Mucosa of descending colon (tissue), 3 donors: ENCODE measurements around the gene INTS1. TPM values are rescaled to one million over a fixed set of nuclear protein-coding genes. Genes with fewer than 3 reads are reported as not detected.

Experiments used
- ATAC-seq: fragments of 200-7000 bp; cut with Tn5 transposase; one replicate; pipeline ENCODE4 v1.9.1; 2020; ENCODE audit warnings: mild to moderate bottlenecking, moderate library complexity
- DNase-seq, 3 donors: peaks; one replicate each; pipeline ENCODE4 v3.0.0-alpha.2; 2020
- H3K36me3 ChIP-seq: fragments of 200-600 bp; one replicate; pipeline ENCODE4 v1.8.0; 2021; ENCODE audit warnings: low read depth, mild to moderate bottlenecking
- H3K4me1 ChIP-seq: fragments of 200-600 bp; one replicate; pipeline ENCODE4 v1.8.0; 2021; ENCODE audit warnings: low read depth, mild to moderate bottlenecking
- H3K4me3 ChIP-seq: fragments of 200-600 bp; one replicate; pipeline ENCODE4 v1.8.0; 2021; ENCODE audit warnings: mild to moderate bottlenecking
- H3K9me3 ChIP-seq: fragments of 200-600 bp; one replicate; pipeline ENCODE4 v1.8.0; 2021; ENCODE audit warnings: mild to moderate bottlenecking
- CTCF ChIP-seq: fragments of 200-600 bp; IDR thresholded peaks from one replicate; pipeline ENCODE4 v1.8.0; 2022; ENCODE audit warnings: antibody characterized with exemption, mild to moderate bottlenecking
- intact Hi-C, 2 donors: fragments of 100-400 bp; cut with DNase I in 1 of 2; cut with micrococcal nuclease in 1 of 2; formaldehyde crosslinking; loops; one replicate each; pipeline versions ENCODE4 v1.11.0 to v1.11.1; 2022; cut with DNase I, micrococcal nuclease
- total RNA-seq, 3 donors: library from RNA; stranded (reverse); fragmentation: NEBNext Ultra II Directional in 2 of 3; extraction: Animal tissue kit (Norgen Biotek cat#: 25700) in 2 of 3; gene quantifications; one replicate each; pipeline versions ENCODE4 v1.2.1 to v1.2.4, GENCODE V29; 2021 to 2023
- donor health status: DM: no; HTN: no; CAD: no; lungs with moderate emphysema.
- donor health status: DM: no; HTN: no; CAD: no.
- donor health status: DM: no; HTN: yes; CAD: no.

INTS1 gene
- total RNA-seq, 3 donors from 2014 or later, result 79.6 to 94.3 (median 88.0) TPM

GRCh38 chr7:1532456-1533254, 28.5 kb upstream of the INTS1 start:
- ATAC-seq, result peak; percentile 78
- H3K36me3 ChIP-seq, result no peaks in the 10 kb centered on the region
- no peak for TF ChIP-seq CTCF
- no peaks in the 10 kb centered on the region for H3K9me3 ChIP-seq
- peak; percentile 88 to 94 (median 92) for DNase-seq
- intact Hi-C loops, result no loop called here
- H3K4me3 ChIP-seq, result no peak overlapping the region
- H3K4me1 ChIP-seq, result peaks cover 42% of the 10 kb centered on the region

- H3K4me3 ChIP-seq, result peak overlapping the region; percentile 70
- DNase-seq (peak in 2 of 3 donors; percentile 56 to 70), ATAC-seq (peak; percentile 2)
- no peak for TF ChIP-seq CTCF
- H3K9me3 ChIP-seq, result no peaks in the 10 kb centered on the region
- intact Hi-C loops, result no loop called here
- peaks cover 36% of the 10 kb centered on the region for H3K4me1 ChIP-seq
- no peaks in the 10 kb centered on the region for H3K36me3 ChIP-seq
Observed at GRCh38 chr7:1531979-1532455, 27.8 kb upstream of the INTS1 start.

- Histone ChIP-seq H3K4me1 (peaks cover 31% of the 10 kb centered on the region), H3K4me3 (peak overlapping the region; percentile 70), H3K36me3 (no peaks in the 10 kb centered on the region), H3K9me3 (no peaks in the 10 kb centered on the region)
- ATAC-seq, result peak; percentile 7
- intact Hi-C loops, result no loop called here
- no peak for TF ChIP-seq CTCF
- peak in 2 of 3 donors; percentile 73 to 78 for DNase-seq
Observed at GRCh38 chr7:1531263-1531978, 27.2 kb upstream of the INTS1 start.

GRCh38 chr7:1530946-1531262, 26.7 kb upstream of the INTS1 start:
- H3K9me3 ChIP-seq, result no peaks in the 10 kb centered on the region
- intact Hi-C loops, result no loop called here
- H3K36me3 ChIP-seq, result no peaks in the 10 kb centered on the region
- ATAC-seq, result no peak
- peaks cover 28% of the 10 kb centered on the region for H3K4me1 ChIP-seq
- H3K4me3 ChIP-seq, result peak overlapping the region; percentile 70
- no peak for TF ChIP-seq CTCF
- DNase-seq, result no peak

GRCh38 chr7:1529383-1530116, 25.4 kb upstream of the INTS1 start:
- Histone ChIP-seq H3K36me3 (no peaks in the 10 kb centered on the region), H3K4me1 (peaks cover 22% of the 10 kb centered on the region), H3K9me3 (no peaks in the 10 kb centered on the region), H3K4me3 (no peak overlapping the region)
- ATAC-seq, result no peak
- intact Hi-C loops, result no loop called here
- no peak for TF ChIP-seq CTCF
- DNase-seq, result peak in 2 of 3 donors; percentile 59 to 67
